Measurements from ENCODE around the gene NHERF2.

DNA sequence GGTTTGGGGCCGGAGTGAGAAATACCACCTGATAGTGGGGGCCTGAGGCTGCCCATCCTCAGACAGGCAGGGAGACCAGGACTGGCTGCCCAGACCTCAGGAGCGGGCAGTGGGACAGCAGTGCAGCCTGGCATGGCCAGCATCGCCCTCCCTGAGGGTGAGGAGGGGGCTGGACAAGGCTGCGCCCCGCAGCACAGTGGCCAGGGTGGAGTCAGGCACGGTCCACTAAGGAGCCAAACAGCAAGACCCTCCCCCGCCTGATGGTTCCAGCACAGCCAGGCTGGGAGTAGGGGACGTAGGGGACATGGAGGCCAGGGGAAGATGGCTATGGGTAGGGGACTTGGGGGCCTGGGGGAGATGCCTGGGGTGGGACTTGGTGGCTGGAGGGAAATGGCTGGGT is 20.4 kb upstream of the NHERF2 start:
- TF ChIP-seq, protein P1, sequence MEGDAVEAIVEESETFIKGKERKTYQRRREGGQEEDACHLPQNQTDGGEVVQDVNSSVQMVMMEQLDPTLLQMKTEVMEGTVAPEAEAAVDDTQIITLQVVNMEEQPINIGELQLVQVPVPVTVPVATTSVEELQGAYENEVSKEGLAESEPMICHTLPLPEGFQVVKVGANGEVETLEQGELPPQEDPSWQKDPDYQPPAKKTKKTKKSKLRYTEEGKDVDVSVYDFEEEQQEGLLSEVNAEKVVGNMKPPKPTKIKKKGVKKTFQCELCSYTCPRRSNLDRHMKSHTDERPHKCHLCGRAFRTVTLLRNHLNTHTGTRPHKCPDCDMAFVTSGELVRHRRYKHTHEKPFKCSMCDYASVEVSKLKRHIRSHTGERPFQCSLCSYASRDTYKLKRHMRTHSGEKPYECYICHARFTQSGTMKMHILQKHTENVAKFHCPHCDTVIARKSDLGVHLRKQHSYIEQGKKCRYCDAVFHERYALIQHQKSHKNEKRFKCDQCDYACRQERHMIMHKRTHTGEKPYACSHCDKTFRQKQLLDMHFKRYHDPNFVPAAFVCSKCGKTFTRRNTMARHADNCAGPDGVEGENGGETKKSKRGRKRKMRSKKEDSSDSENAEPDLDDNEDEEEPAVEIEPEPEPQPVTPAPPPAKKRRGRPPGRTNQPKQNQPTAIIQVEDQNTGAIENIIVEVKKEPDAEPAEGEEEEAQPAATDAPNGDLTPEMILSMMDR (IDR thresholded peaks at IDR 0.05): no peak
- no peak for TF ChIP-seq POLR2A (IDR thresholded peaks at IDR 0.05)
